ENCODE results near the gene CAPN13. TPM values are rescaled to one million over a fixed set of nuclear protein-coding genes. Genes with fewer than 3 reads are reported as not detected.

CAPN13 gene
- total RNA-seq, 1 experiment from 2014 or later, result 5.7 TPM

GRCh38 chr2:30741576-30741975 lies 65.7 kb downstream of the CAPN13 start:
- no peaks in the 10 kb centered on the region; the same call in 1 of the 2 replicates for H3K4me1 ChIP-seq (ENCODE audit: insufficient read depth, low read length)
- no peaks in the 10 kb centered on the region for H3K36me3 Mint-ChIP-seq (ENCODE audit: insufficient read depth in 1 of 3, low read depth in 3 of 3)
- no peak overlapping the region for H2BK20ac ChIP-seq (ENCODE audit: low read depth, low read length, poor library complexity, severe bottlenecking)
- no peak overlapping the region for H4K91ac ChIP-seq (ENCODE audit: insufficient read length, low read depth, low read length)
- no peak overlapping the region for H3K4me2 ChIP-seq (ENCODE audit: insufficient read depth, insufficient read length, low read length)
- no peak overlapping the region for H3K27ac Mint-ChIP-seq
- no peak overlapping the region for H3T11ph ChIP-seq (ENCODE audit: low read length)
- no peak overlapping the region for H3K9ac ChIP-seq (ENCODE audit: extremely low read depth, insufficient read length, low read length)
- H3K18ac ChIP-seq (ENCODE audit: insufficient read length, low read depth, low read length), result no peak overlapping the region
- no peaks in the 10 kb centered on the region for H3K79me1 ChIP-seq (ENCODE audit: insufficient read depth, low read depth, low read length, poor library complexity, severe bottlenecking)
- H4K8ac ChIP-seq (replicated peaks; ENCODE audit: insufficient read length, low read depth, low read length), result no peak overlapping the region
- H2AFZ ChIP-seq (ENCODE audit: low read length), result no peak overlapping the region
- no peak overlapping the region for H3K27ac ChIP-seq (ENCODE audit: insufficient read length, low read depth, low read length)
- H3K14ac ChIP-seq (ENCODE audit: insufficient read depth, low read length), result no peak overlapping the region
- no peak overlapping the region for H2AK5ac ChIP-seq (ENCODE audit: insufficient read length, low read length)
- H3K27me3 ChIP-seq (ENCODE audit: insufficient read depth, low read length), result no peaks in the 10 kb centered on the region; the same call in 1 of the 2 replicates
- no peaks in the 10 kb centered on the region for H3K23me2 ChIP-seq (ENCODE audit: insufficient read length, low read depth, low read length, poor library complexity, severe bottlenecking)
- no peaks in the 10 kb centered on the region for H4K20me1 ChIP-seq (ENCODE audit: control insufficient read depth, insufficient read depth, insufficient read length)
- no peak overlapping the region for H3K4ac ChIP-seq (ENCODE audit: low read depth, low read length)
- no peaks in the 10 kb centered on the region for H3K79me2 ChIP-seq (ENCODE audit: insufficient read depth, low read length)
- H2BK120ac ChIP-seq (ENCODE audit: low read depth, low read length, poor library complexity, severe bottlenecking), result no peak overlapping the region
- peaks cover 7 to 9% of the 10 kb centered on the region in 2 experiments for H3K4me1 Mint-ChIP-seq
- no peak overlapping the region for H2BK5ac ChIP-seq (ENCODE audit: insufficient read length, low read length)
- no peak overlapping the region for H2BK15ac ChIP-seq (ENCODE audit: low read depth, low read length)
- no peaks in the 10 kb centered on the region for H3K27me3 Mint-ChIP-seq (ENCODE audit: low read depth)
- H2BK12ac ChIP-seq (ENCODE audit: insufficient read length, low read depth, low read length), result no peak overlapping the region
- H3K9me3 ChIP-seq (ENCODE audit: control insufficient read depth, low read depth, low read length), result no peaks in the 10 kb centered on the region
- DNase-seq, result no peak
- no peak overlapping the region for H3K23ac ChIP-seq (ENCODE audit: insufficient read length, low read depth, low read length)
- H3K4me3 Mint-ChIP-seq, result no peak overlapping the region
- no peak for TF ChIP-seq CTCF (conservative IDR thresholded peaks at IDR 0.05)
- H4K5ac ChIP-seq (ENCODE audit: insufficient read length, low read depth, low read length), result no peak overlapping the region
- H3K56ac ChIP-seq (ENCODE audit: insufficient read length, low read depth, low read length), result no peak overlapping the region
- H3K9me3 Mint-ChIP-seq, result no peaks in the 10 kb centered on the region
- no CpG with 5 or more reads among the region's 7 CpGs for WGBS (ENCODE audit: extremely low coverage, insufficient read length, low lambda C conversion rate)
